Spinal cord (tissue), 10 donors: ENCODE data around the gene NEK3. TPM values are rescaled to one million over a fixed set of nuclear protein-coding genes. Genes with fewer than 3 reads are reported as not detected.

Experiments used
- DNase-seq, 6 donors: peaks; one replicate each; pipeline versions ENCODE4 v3.0.0 to v3.0.0-alpha.2; 2013 to 2015; ENCODE audit warnings: low spot score in 6 of 6, low read depth in 4 of 6
- H3K27ac ChIP-seq: one replicate; pipeline ENCODE4 v1.5.1; 2013; ENCODE audit warnings: low read depth, low read length, control low read depth
- H3K27me3 ChIP-seq: one replicate; pipeline ENCODE4 v1.6.1; 2013; ENCODE audit warnings: low read length; ENCODE audit not compliant: control insufficient read depth, insufficient read depth
- H3K36me3 ChIP-seq: one replicate; pipeline ENCODE4 v1.6.1; 2013; ENCODE audit warnings: low read length; ENCODE audit not compliant: control insufficient read depth, insufficient read depth
- H3K4me1 ChIP-seq: one replicate; pipeline ENCODE4 v1.6.1; 2013; ENCODE audit warnings: low read length; ENCODE audit not compliant: control insufficient read depth, insufficient read depth
- H3K4me3 ChIP-seq: one replicate; pipeline ENCODE4 v1.5.1; 2013; ENCODE audit warnings: low read depth, low read length, control low read depth
- H3K9me3 ChIP-seq: one replicate; pipeline ENCODE4 v1.6.1; 2013; ENCODE audit warnings: low read length; ENCODE audit not compliant: control insufficient read depth, insufficient read depth
- WGBS: methylation state at CpG from one replicate; pipeline ENCODE4 v1.1.5; 2013; ENCODE audit warnings: missing lambda C conversion rate; ENCODE audit not compliant: insufficient coverage; 5-methylcytosine and 5-hydroxymethylcytosine counted together
- polyA plus RNA-seq, 2 donors: library from polyadenylated mRNA; unstranded; fragments of 120-200 nt; gene quantifications; one replicate each; pipeline ENCODE4 v1.2.1, GENCODE V29; 2013; ENCODE audit not compliant: insufficient read length in 2 of 2
- total RNA-seq, 2 donors: library from RNA; depleted of rRNA in 1 of 2; stranded (reverse); fragments of 120-200 nt in 1 of 2; fragments of >200 nt in 1 of 2; gene quantifications; one replicate each; pipeline versions ENCODE4 v1.2.3 to v1.2.4, GENCODE V29; 2013 to 2014
- donor health status: healthy.

Gene NEK3
- total and polyA plus RNA-seq, 4 donors = 11.4 to 29.1 (median 19.8) TPM

DNA sequence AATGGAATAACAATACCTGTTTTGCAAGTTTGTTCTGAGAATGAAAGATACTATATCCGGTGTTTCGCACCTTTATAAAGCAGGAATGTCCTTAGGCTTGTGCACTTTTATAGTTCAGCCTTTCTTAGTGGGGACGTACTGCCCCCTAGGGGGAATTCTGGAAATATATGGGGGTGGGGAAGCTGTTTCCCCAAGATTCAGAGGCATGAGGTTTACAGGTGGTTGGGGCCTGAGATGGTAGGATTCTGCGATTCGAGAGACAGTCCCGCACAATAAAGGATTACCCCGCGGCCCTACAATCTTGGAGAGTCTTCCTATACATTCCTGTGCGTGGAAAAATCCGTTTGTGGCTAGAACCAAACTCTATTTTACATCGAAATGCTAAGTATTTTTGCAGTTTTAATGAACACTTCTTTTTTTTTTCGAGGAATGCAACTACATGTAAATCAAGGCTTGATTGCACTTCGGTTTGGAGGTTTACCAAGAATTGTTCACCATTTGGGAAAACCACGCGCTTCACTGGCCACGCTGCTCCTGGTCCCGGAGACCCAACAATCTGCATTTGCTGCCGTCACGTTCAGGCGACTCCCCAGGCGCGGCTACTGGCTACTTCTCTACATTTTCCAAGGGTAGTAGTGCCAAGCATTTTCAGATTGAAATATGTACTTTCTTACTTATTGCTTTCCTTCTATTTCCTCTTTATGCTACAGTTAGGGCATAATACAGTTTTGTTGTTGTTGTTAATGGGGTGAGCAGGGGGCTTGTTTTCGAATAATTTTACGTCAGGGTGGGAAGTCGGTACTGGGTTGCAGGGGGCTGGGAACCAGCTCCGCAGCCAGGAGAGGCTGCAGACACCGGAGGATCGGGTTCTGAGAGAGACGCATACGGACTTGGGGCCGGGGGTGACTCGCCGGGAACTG lies 31.4 kb downstream of the NEK3 start:
- peak overlapping the region; percentile 52 for H3K27ac ChIP-seq
- no peaks in the 10 kb centered on the region for H3K27me3 ChIP-seq
- no peaks in the 10 kb centered on the region for H3K9me3 ChIP-seq
- peaks cover 13% of the 10 kb centered on the region for H3K4me1 ChIP-seq
- peaks cover 3% of the 10 kb centered on the region for H3K36me3 ChIP-seq
- H3K4me3 ChIP-seq = peak overlapping the region; percentile 77
- DNase-seq = peak; percentile 53 to 94 (median 70)
- WGBS = under 1% methylated on average over 25 of the region's 33 CpGs

DNA sequence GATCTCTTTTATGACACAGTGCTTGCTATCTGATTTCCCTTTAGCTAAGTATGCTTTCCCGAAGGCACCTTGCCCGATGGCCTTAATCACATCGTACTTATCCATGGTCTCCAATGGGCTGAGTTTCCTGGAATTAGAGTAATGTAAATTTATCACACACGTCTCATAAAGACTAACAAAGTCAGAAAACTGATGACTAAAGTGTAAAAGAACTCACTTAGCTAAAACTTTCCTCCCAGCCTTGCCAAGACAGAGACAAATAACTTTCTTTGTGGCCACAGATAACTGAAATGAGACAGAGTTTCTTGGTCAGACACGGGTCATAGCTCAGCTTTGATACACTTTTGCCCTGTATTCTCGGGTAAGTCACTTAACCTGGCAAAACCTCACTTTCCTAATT lies 32.0 kb downstream of the NEK3 start:
- H3K27me3 ChIP-seq = no peaks in the 10 kb centered on the region
- H3K4me3 ChIP-seq = no peak overlapping the region
- WGBS = no CpG with 5 or more reads among the region's 6 CpGs
- no peak overlapping the region for H3K27ac ChIP-seq
- peaks cover 13% of the 10 kb centered on the region for H3K4me1 ChIP-seq
- no peaks in the 10 kb centered on the region for H3K9me3 ChIP-seq
- peaks cover 3% of the 10 kb centered on the region for H3K36me3 ChIP-seq
- DNase-seq = peak in 1 of 6 donors; percentile 1

DNA sequence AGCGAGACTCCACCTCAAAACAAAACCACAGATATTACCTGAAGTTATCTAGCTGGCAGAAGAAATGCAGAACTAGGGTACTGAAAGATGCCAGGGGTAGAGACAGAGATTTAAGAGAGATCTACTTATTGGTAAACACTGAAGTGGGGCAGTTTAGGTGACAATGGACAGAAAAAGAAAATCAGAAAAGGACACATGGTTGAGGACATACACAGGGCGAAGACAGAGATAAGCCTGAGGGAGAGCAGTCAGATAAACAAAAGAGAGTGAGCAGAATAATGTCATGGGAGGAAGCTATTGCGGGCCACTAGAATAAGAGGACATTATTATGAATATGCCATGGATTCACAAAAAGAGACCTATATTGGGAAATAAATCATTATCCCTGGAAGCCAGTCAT lies 33.9 kb downstream of the NEK3 start:
- H3K4me1 ChIP-seq = peaks cover 13% of the 10 kb centered on the region
- no peaks in the 10 kb centered on the region for H3K36me3 ChIP-seq
- no peak overlapping the region for H3K27ac ChIP-seq
- no peak for DNase-seq
- no peaks in the 10 kb centered on the region for H3K9me3 ChIP-seq
- no peaks in the 10 kb centered on the region for H3K27me3 ChIP-seq
- H3K4me3 ChIP-seq = no peak overlapping the region
- 92% methylated on average over 1 of the region's 3 CpGs for WGBS

DNA sequence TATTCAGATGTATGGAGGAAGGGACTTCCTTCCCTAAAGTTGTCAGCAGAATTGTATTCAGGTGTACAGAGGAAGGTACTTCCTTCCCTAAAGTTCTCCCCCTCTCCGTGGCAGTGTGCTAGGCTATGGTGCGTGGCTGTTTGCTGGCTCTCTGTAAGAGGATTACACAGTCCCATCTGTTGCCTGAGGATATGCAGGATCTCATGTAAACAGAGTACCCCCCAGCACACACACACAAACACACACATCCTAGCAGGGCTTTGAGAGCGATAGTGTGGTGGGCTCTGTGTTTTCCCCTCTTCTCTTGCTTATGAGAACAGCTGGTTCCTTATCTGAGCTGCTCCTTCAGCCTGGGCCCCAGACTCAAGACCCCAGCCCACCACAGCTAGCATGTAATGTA lies 40.8 kb downstream of the NEK3 start:
- Histone ChIP-seq H3K4me1 (no peaks in the 10 kb centered on the region), H3K27me3 (no peaks in the 10 kb centered on the region), H3K9me3 (no peaks in the 10 kb centered on the region), H3K4me3 (no peak overlapping the region), H3K27ac (no peak overlapping the region), H3K36me3 (no peaks in the 10 kb centered on the region)
- DNase-seq = no peak
- WGBS = 100% methylated on average over 1 of the region's 3 CpGs

DNA sequence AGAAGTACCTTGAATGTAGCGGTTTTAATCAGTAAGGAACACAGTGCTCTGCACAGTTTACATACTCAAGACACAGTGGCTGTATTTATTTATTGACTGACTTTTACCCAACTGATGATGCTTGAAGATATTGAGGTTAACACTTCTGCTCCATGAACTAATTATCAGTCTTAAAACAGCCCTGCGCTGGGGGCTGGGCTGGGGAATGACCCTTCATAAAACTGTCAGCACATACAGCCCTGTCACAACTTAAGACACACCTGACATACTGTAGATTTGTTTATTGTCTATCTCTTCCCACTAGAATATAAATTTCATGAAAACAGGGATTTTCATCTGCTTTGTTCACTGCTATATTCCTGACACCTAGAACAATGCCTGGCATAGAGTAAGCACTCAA lies 41.3 kb downstream of the NEK3 start:
- H3K27me3 ChIP-seq = no peaks in the 10 kb centered on the region
- H3K4me1 ChIP-seq = no peaks in the 10 kb centered on the region
- no peak overlapping the region for H3K27ac ChIP-seq
- no peaks in the 10 kb centered on the region for H3K9me3 ChIP-seq
- WGBS = no CpG with 5 or more reads among the region's 2 CpGs
- H3K36me3 ChIP-seq = no peaks in the 10 kb centered on the region
- H3K4me3 ChIP-seq = no peak overlapping the region
- no peak for DNase-seq

DNA sequence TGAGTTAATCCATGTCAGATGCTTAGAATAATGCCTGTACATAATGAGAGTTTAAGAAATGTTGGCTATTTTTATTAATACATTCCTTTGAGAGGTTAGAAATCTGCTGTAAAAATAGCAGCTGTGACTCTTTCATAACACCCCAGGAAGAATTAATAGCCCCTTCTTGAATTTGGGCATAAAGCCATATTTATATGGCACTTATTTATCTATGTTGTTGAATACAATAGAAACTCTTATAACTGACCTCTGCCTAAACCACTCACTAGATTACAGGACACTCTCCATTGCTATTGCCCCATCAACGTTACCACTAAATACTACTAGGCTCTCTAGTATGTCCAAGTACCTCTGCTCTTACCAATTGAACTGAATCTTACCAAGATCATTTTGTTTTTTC lies 46.8 kb downstream of the NEK3 start:
- Histone ChIP-seq H3K9me3 (no peaks in the 10 kb centered on the region), H3K4me1 (no peaks in the 10 kb centered on the region), H3K27me3 (no peaks in the 10 kb centered on the region), H3K36me3 (no peaks in the 10 kb centered on the region), H3K4me3 (no peak overlapping the region), H3K27ac (no peak overlapping the region)
- DNase-seq = no peak
- WGBS = 90% methylated on average over 1 of the region's 1 CpG

DNA sequence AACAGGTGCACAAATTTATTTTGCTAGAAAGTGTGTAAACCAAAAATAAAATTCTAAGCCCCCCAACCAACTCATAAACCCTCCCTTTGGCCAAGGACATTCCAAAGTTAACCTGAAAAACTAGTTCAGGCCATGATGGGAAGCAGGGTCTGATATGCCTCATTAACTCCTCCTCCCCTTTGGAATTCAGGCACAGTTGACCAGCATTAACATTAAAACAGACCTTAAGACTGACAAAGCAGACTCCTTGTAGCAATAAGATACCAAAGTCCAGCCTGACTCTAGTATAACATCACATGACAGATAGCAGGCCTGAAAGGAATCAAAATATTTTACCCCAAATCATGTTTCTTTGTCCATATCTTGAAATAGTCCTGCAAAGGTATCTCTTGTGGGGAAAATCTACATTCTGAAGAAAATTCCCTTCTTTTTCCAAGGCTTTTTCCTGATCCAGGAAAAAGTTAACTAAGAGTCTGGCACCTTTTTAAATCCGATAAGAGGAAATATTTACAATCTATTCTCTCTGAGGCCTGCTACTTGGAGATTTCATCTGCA lies 50.2 kb downstream of the NEK3 start:
- H3K4me3 ChIP-seq = no peak overlapping the region
- H3K4me1 ChIP-seq = no peaks in the 10 kb centered on the region
- DNase-seq = no peak
- H3K27me3 ChIP-seq = no peaks in the 10 kb centered on the region
- no peak overlapping the region for H3K27ac ChIP-seq
- no peaks in the 10 kb centered on the region for H3K36me3 ChIP-seq
- H3K9me3 ChIP-seq = no peaks in the 10 kb centered on the region
- WGBS = 80% methylated on average over 1 of the region's 1 CpG

DNA sequence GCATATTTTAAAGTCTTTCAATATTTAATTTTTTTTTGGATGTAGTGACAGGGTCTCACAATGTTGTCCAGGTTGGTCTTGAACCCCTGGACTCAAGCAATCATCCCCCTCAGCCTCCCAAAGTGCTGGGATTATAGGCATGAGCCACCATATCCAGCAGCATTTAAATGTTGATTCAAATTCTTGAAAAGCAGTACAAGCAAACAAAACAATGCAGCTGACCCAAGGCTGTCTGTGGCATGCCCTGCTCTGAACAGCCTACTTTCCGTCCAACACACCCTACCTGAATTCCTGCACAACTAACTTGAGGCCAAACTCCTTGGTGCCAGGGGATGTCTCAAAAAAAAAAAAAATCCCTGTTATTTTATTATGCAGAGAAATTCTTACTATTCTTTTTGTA lies 53.6 kb downstream of the NEK3 start:
- no peaks in the 10 kb centered on the region for H3K27me3 ChIP-seq
- no peak for DNase-seq
- H3K4me3 ChIP-seq = no peak overlapping the region
- H3K4me1 ChIP-seq = no peaks in the 10 kb centered on the region
- H3K9me3 ChIP-seq = no peaks in the 10 kb centered on the region
- H3K27ac ChIP-seq = no peak overlapping the region
- WGBS = no CpG with 5 or more reads among the region's 1 CpG
- H3K36me3 ChIP-seq = no peaks in the 10 kb centered on the region

DNA sequence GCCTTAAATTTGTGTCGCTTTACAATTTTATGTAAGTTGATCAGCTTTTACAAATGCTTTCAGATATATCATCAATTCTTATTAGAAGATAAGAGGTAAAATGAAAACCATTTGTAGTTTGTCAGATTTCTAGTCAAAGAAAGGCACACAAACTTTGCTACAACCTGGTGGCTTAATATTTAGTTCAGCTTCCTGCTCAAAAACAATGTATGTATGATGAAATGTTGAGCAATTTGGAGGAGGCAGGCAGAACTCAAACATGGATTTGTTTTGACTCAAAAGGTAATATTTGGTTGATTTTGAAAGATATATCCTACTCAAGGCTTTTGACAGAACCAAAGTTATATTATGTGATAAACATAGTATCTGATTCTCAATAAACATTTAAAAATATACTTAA lies 54.8 kb downstream of the NEK3 start:
- Histone ChIP-seq H3K27ac (no peak overlapping the region), H3K36me3 (no peaks in the 10 kb centered on the region), H3K4me1 (no peaks in the 10 kb centered on the region), H3K27me3 (no peaks in the 10 kb centered on the region), H3K9me3 (no peaks in the 10 kb centered on the region), H3K4me3 (no peak overlapping the region)
- no peak for DNase-seq
- WGBS = no CpG with 5 or more reads among the region's 1 CpG

DNA sequence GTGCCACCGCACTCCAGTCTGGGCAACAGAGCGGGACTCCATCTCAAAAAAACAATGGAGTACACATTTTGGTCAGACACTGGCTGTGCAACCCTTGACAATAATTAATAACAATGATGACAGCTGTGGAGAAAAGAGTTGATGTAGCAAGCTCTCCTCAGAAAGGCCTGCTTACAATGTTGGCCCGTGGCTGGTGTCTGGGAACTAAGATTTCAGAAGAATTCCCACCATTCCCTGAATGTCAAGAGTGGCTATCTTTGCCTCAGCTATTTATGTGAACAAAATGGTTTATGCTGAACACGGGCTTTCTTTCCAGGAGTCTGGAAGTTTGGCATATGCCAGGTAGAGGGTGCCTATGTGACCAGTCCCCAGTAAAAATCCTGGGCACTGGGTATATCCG lies 56.0 kb downstream of the NEK3 start:
- Histone ChIP-seq H3K9me3 (no peaks in the 10 kb centered on the region), H3K27me3 (no peaks in the 10 kb centered on the region), H3K4me3 (no peak overlapping the region), H3K4me1 (no peaks in the 10 kb centered on the region), H3K27ac (no peak overlapping the region), H3K36me3 (no peaks in the 10 kb centered on the region)
- no peak for DNase-seq
- 84% methylated on average over 2 of the region's 5 CpGs for WGBS
